ENCODE data around the gene WDR1. TPM values are rescaled to one million over a fixed set of nuclear protein-coding genes. Genes with fewer than 3 reads are reported as not detected.

Gene WDR1
- total RNA-seq, 1 donor from 2014 or later = 69.5 TPM

DNA sequence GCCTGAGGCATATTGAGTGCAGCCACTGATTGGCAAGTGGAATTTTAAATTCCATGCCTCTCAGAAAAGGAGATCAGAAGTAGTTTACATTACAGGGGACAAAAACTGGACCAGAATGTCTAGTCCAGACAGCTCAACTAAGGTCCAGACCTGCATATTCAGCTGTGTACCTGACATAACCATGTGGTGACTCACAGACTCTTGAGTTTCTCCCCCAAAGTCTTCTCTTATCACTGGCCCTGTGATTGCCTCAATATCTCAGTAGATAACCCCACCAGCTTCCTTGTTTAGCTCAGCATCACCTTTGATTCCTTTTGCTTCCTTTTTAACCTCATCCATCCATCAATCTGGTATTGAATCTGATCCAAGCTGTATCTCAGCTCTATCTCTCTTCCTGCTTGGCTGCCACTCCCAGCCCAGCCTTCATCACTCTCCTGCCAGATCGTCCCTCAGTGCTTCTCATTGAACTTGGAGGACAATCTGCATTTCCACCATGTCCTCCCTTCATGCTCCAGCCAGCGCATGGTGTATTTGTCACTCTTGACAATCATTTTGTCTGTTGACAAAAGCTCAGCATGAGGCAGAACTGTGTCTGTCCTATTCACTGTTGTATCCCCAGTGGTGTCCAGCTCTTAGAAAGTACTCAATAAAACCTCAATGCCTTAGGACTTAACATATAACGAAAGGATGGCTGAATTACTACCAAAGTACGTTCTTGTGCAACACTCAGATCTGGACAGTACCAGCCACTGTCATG lies 67.5 kb downstream of the WDR1 start:
- DNase-seq (ENCODE audit: low spot score) (no peak), ATAC-seq (no peak)

DNA sequence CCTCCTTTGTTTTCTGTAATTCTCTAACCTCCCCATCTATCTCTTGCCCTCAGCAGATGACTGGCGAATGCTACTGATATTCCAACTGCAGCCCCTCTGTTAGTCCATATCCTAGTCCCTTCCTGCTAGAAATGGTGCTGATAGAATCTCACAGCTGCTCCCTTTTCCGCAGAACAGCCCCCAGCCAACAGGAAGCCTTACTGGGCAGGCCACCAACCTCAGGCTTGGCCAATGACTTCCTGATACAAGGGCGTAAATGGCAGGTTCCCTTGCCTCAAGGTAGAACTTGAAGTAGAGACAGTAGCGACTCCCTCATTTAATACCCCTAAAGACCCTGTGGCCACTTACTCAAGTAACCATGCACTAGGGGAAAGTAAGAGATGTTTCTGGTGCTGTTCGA lies 68.6 kb downstream of the WDR1 start:
- ATAC-seq (no peak), DNase-seq (ENCODE audit: low spot score) (no peak)

DNA sequence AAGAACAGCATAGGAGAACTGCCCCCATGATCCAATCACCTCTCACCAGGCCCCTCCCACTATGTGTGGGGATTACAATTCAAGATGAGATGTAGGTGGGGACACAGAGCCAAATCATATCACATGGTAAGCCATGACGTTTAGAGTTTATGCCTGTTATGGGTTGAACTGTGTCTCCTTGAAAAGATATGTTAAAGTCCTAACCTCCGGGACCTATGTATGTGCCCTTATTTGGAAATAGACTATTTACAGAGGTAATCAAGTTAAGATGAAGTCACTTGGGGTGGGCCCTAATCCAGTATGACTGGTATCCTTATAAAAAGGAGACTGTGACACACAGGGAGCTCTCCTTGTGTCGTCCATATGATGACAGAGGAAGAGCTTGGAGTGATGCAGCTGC lies 70.1 kb downstream of the WDR1 start:
- no peak for ATAC-seq
- DNase-seq (ENCODE audit: low spot score) = peak; percentile 8

DNA sequence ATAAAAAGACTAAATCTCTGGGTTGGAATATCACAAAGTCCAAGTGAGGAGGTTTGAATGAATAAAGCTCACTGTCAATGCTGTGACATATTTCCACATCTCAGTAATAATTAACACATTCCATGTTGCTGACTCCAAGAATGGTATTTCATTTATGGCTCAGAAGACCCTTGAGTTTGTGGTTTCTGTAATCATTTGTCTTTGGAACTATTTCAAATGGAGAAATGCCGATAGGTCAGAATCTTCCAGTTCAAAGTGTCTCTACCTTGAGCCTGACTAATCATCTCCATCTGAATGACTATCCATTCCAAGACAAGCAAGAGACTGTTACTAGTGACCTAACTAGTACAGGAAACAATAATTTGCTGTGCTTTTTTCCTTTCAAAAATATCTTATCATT lies 71.1 kb downstream of the WDR1 start:
- no peak for DNase-seq (ENCODE audit: low spot score)
- ATAC-seq = no peak

DNA sequence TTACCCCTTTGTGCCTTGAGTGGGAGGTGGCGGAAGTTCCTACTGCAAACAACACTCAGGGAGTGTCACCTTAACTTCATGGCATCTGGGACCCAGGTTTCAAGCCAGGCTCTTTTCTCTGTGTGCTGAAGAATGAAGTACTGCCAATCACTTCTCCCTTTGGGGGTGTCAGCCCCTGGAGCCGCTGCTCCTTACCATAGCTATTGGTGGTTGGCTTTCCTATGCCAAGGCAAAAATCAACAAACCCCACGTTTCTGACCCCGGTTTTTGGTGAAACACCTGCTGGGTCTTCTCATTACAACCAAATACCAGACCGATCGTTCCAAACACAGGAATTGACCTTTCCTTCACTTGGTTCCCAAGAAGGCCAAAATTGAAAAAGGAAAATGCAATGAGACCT lies 75.6 kb downstream of the WDR1 start:
- peak; percentile 14 for DNase-seq (ENCODE audit: low spot score)
- ATAC-seq = no peak

DNA sequence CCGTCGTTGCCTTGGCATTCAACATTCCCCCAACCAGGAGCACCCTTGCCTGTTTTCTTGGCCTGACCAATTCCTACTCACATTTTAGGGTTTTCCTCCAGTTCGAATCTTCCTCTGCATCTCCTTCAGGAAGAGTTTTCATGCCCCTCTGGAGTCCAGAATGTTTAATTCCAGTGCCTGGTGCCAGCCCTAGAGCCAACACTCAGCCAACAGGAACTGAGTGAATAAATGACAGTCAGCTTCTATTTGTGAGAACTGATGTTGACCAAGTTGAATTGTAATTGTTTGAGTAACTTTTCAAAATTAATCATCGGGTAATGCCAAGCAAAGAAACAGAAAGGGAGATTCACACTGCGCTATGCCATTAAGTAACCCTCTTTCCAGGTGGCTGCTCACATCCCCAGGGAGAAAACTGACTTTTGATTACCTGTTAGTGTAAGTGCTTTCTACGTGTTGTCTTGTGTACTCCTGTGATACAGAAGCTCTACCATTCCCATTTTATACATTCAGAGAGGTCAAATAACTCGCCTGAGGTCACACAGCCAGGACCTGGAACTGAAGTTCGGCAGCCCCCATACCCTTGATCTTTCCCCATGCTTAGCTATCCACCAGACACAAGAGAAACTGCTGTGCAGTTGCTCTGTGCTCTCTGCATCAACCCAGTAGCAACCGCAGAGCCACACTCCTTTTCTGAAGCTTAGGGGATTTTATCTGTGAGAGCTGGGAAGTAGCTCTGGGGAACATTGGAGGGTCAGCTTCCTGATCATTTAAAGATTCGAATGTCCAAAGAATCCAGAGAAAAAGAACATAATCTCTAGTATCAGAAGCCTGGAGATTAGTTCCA lies 76.3 kb downstream of the WDR1 start:
- ATAC-seq (no peak), DNase-seq (ENCODE audit: low spot score) (peak; percentile 11)

DNA sequence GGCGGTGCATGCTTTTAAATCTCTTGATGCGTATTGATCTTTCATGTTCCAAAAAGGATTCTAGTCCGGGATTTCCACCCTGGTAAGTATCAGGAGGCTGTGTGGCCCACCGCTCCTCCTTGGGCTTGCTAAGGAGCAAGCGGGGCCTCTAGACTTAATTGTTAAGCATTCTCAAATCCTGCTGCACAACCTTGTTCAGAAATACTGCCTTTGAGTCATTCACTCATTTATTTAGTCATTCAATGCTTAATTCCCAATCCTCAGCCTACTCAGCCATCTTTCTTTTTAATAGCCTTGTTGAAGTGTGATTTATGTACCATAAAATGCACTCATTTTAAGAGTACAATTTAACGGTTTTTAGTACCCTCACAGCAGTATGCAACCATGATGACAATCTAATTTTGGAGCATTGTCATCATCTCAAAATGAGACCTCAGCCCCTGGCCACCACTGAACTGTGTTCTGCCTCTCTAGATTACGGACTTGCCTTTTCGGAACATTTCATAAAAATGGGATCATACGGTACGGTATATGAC lies 79.7 kb downstream of the WDR1 start:
- DNase-seq (ENCODE audit: low spot score) = peak; percentile 11
- no peak for ATAC-seq

DNA sequence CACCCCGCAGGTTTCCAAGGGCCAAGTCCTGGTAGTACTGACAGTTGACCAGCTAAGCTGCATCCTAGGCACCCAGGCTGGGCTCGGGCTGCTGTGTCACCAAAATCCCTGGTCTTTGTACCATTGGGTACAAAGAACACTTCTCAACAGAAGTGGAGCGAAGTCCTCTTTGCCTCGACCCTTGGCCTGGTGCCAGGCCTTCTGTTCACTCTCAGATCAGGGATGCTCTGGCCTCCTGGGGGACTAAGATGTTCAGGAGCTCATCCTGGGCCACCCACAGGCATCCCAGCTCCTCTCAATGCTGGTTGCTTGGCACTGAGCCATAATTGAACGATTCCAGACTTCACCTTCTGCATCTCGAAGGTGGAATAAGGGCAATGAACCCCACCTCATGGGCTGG lies 81.5 kb downstream of the WDR1 start:
- DNase-seq (ENCODE audit: low spot score) (no peak), ATAC-seq (peak; percentile 22)

DNA sequence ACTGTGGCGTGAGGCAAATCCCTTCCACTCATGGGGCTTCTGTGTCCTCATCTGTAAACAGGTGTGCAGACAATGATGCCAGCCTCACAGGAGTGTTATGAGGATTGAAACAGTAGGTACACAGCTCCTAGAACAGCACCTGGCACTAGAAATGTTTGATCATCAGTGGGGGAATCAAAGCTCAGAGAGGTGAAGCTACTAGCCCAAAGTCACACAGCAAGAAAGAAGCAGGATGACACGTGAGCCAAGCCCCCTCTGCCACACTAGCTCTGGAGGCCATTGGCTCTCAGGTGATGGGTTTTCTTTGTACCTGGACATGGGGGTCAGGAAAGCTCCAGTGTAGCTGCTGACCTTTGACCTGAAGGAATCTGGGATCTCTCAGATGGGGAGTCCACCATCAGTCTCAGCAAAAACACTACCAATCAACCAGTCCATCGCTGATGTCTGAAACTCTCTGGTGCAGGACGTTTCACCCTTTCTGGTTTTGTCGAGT lies 81.9 kb downstream of the WDR1 start:
- DNase-seq (ENCODE audit: low spot score) (no peak), ATAC-seq (no peak)

DNA sequence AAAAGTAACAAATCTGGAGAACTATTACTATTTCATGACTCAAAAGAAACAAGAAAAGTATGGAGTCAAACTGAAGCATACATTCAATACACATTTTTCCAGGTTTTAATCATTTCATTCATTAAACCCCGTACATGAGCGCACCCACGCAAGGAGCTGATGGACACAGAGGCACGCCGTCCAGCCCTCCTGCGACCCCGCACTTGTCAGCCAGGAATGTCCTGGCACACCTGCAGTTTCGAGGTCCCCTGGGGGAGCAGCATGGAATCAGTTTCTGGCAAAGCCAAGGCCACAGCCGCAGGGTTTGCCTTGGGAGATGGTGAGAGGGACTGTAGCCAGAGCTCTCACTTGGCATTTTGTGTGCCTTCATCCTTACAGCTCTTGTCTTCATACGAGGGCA lies 82.5 kb downstream of the WDR1 start:
- no peak for DNase-seq (ENCODE audit: low spot score)
- ATAC-seq = no peak

DNA sequence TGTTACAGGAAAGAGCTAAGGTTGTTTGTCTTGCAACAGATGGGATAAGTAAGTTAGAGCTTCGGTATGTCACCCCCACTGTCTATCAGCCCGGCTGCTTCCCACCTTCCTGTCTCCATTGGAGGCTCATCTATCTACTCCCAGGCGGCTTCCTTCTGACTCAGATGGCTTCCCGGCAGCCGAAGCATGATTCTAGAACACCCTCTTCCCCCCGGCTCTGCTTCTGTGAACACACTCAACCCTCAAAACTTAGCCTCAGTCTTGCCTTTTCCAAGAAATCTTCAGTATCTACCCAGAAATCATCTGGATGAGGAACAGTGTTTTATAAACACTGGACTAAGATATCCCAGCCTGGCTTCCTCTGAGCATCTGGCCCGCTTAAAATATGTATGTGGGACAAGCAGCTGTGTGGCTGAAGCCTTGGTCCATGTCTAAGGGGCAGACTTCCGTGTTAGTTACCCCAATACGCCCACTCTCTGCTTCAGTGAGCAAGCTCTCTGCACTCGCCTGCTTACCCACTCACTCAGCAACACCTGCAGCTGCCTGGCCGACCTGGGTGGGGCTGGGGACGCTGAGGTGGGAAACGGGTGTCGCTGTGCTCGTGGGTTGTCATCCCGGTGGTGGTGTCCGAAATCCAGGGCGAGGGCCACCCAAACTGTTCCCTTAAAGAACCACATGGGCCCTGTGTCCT lies 83.3 kb downstream of the WDR1 start:
- no peak for DNase-seq (ENCODE audit: low spot score)
- ATAC-seq = peak; percentile 31

DNA sequence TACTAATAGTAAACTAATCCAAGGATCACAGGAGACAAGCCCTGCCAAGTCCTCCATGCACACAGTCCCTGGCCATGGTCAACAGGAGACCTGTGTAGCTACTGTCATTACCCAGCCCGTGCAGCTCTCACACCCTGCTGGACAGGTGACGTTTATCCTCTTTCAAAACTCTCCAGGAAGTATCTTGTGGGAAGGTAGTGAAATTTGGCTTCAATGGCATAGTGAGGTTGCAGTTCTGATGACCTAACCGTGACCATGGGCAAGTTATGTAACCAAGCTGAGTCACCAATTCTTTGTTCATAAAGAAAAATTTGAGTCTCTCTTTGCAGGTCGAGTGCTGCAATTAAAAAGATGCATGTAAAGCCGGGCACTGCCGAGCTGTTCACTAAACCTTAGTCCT lies 84.0 kb downstream of the WDR1 start:
- DNase-seq (ENCODE audit: low spot score) (peak; percentile 58), ATAC-seq (peak; percentile 81)

DNA sequence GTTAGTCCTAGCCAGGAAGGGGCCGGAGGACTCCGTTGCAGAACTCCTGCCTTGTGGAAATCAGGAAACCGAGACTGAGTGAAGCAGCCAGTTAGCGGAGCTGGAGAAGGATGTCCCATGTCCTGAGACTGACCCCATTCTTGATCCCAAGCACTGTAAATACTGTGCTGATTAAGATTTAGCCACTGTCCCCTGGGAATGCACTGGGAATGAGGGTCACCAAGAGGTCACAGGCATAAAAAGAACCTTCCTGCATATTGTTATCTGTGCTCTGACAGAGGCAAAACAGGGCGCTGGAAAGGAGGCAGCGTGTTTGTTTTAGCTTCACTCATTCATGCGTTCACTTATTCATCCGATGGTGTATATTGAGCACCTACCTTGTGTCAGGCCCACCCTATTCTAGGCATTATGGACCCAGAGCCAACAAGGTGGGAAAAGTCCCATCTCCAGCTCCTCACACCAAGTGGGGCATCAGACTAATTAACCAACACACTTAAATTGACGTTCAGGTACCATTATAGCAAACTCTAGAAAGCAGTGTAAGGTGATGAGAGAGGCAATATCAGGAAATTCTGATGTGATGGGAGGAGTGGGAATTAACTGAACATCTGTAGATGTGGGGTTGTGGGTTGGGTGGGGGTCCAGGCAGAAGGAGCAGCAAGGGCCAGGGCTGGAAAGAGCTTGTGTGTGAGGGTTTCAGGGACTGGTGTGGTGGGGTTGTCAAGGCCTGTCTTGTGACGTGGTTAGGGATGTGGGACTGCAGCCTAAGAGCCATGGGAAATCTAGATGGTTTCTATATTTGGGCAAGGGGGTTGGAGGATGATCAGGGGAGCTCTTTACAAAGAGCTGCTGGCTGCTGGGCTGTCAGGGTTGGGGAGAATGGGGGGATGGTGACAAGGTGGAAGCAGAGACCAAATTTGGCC lies 84.7 kb downstream of the WDR1 start:
- peak; percentile 37 for ATAC-seq
- DNase-seq (ENCODE audit: low spot score) = no peak

DNA sequence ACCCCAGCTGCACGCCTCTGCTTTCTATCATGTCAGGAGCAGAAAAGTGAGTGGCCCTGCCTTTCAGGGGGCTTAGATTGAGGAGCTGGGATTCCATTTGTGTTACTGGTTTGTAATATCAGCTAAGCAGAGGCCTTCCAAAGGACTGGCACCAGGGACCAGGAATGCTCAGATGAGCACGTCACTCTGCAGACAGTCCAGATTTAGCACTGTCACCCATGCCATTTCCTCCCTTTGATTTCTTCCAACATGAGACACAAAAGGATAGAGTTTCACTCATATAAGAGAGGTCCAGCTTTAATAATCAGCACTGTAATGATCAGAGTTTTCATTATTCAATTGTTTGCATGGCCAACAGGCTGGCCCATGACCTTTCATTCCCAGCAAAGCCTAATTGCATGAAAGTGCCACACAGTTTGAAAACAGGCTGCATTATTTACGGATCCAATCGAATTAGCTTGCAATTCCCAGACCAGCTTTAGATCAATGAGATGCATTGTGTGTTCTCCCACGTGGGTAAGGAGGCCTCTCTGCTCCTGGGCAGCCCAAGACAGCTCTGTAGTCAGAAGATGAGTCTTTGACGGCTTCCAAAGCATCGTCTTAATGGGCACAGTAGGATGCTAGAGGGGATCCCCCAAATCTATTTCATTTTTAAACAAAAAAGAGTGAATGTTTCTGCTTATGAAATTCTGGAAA lies 85.5 kb downstream of the WDR1 start:
- DNase-seq (ENCODE audit: low spot score) (no peak), ATAC-seq (no peak)

DNA sequence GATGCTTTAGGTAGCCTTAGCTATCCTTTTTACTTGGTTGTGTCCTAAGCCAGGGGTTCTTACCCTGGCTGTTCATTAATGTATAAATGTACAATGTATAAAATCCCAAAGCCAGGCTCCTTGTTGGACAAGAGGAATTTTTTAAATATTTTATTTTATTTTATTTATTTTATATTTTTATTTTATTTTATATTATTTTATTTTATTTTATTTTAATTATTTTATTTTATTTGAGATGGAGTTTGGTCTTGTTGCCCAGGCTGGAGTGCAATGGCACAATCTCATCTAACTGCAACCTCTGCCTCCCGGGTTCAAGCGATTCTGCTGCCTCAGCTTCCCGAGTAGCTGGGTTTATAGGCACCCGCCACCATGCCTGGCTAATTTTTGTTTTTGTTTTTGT lies 87.2 kb downstream of the WDR1 start:
- ATAC-seq = no peak
- no peak for DNase-seq (ENCODE audit: low spot score)

DNA sequence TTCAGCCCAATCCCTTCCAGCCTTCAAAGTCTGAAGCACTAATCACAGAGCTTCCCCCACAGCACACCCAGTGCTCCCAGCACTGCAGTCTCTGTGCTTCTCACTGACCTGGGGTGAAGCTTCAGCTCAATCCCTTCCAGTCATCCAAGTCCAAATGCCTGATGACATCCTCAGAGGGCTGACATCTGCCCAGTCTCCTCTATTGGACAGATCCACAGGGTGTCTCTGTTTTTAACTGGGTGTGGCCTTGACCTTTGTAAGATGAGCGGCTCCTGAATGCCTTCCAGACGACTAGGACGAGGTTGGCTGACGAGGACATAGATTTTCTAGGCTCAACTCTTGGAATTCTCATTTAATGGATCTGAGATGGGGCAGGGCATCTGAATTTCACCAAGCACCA lies 87.7 kb downstream of the WDR1 start:
- ATAC-seq = peak; percentile 11
- no peak for DNase-seq (ENCODE audit: low spot score)

DNA sequence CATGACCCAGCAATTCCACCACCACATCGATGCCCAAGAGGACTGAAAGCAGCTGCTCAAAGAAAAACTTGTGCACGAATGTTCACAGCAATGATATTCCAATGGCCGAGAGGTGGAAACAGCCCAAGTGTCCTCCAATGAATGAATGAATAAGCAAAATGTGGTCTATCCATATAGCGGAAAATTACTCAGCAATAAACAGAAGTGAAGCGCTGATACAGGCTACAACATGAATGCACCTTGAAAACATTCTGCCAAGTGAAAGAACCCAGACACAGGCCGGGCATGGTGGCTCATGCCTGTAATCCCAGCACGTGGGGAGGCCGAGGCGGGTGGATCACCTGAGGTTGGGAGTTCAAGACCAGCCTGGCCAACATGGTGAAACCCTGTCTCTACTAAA lies 90.1 kb downstream of the WDR1 start:
- DNase-seq (ENCODE audit: low spot score) (no peak), ATAC-seq (no peak)

DNA sequence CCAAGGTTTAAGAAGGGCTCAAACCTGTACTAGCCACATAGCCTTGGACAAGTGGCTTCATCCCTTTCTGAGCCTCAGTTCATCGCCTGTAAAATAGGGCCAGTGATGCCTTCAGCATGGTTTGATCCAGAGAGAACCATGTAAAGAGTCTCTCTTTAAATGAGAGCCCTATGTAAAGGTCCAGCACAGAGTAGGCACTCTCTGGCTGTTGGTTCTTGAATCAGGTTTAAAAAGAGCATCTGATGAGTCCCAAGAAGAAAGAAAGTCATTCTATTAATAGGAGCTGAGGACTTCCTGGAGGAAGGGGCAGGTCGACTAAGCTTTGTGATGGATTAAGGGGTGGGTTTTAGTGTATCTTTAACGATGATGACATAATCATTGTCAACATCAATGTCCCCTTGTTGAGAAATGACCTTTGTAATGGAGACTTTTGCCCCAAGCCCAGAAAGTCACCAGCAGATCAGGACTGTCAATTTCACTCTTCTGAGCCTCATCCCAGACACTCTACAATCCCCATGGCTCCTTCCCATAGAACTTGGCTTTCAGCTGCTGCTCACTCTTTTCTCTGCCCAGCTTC lies 91.3 kb downstream of the WDR1 start:
- no peak for DNase-seq (ENCODE audit: low spot score)
- no peak for ATAC-seq

Measured in left lobe of liver (tissue), 2 donors.